MM.1S (cell line): Measurements from ENCODE around the gene SERPINE2.

Source experiments
- DNase-seq: peaks from one replicate; pipeline ENCODE4 v3.0.0-alpha.2; 2015
- H2AFZ ChIP-seq: fragments of 300-600 bp; sonication (generic); 2 replicates; pipeline ENCODE4 v1.6.0; 2016; ENCODE audit warnings: antibody characterized with exemption, low read length
- H3F3A ChIP-seq: fragments of 300-600 bp; sonication (generic); 2 replicates; pipeline ENCODE4 v1.6.1; 2016; ENCODE audit warnings: mild to moderate bottlenecking, antibody characterized with exemption, low read length, moderate library complexity, mixed read lengths; ENCODE audit not compliant: insufficient read depth
- H3K27ac ChIP-seq: fragments of 300-600 bp; sonication (generic); 2 replicates; pipeline ENCODE4 v1.5.1; 2016; ENCODE audit warnings: mild to moderate bottlenecking, low read length
- H3K27me3 ChIP-seq: fragments of 300-600 bp; sonication (generic); replicated peaks from 2 replicates; pipeline ENCODE4 v1.6.0; 2016; ENCODE audit warnings: low read length; ENCODE audit not compliant: insufficient read depth
- H3K36me3 ChIP-seq: fragments of 300-600 bp; sonication (generic); replicated peaks from 2 replicates; pipeline ENCODE4 v1.6.1; 2016; ENCODE audit warnings: mild to moderate bottlenecking, low read length, mixed read lengths; ENCODE audit not compliant: insufficient read depth
- H3K4me1 ChIP-seq: fragments of 300-600 bp; sonication (generic); 2 replicates; pipeline ENCODE4 v1.6.1; 2016; ENCODE audit warnings: low read length, mixed read lengths
- H3K4me2 ChIP-seq: fragments of 300-600 bp; sonication (generic); 2 replicates; pipeline ENCODE4 v1.6.0; 2016; ENCODE audit warnings: low read depth, low read length
- H3K4me3 ChIP-seq: fragments of 300-600 bp; sonication (generic); 2 replicates; pipeline ENCODE4 v1.5.1; 2016; ENCODE audit warnings: low read length, mixed read lengths
- H3K79me2 ChIP-seq: fragments of 300-600 bp; sonication (generic); 2 replicates; pipeline ENCODE4 v1.6.1; 2016; ENCODE audit warnings: mixed run types, low read length, mixed read lengths
- H3K9ac ChIP-seq: fragments of 300-600 bp; sonication (generic); 2 replicates; pipeline ENCODE4 v1.6.1; 2016; ENCODE audit warnings: low read length, mixed read lengths
- H3K9me2 ChIP-seq: fragments of 300-600 bp; sonication (generic); replicated peaks from 2 replicates; pipeline ENCODE4 v1.6.1; 2016; ENCODE audit warnings: mild to moderate bottlenecking, low read length, mixed read lengths; ENCODE audit not compliant: insufficient read depth
- H3K9me3 ChIP-seq: fragments of 300-600 bp; sonication (generic); replicated peaks from 2 replicates; pipeline ENCODE4 v1.6.1; 2016; ENCODE audit warnings: mild to moderate bottlenecking, low read length, mixed read lengths; ENCODE audit not compliant: insufficient read depth
- H4K20me1 ChIP-seq: fragments of 300-600 bp; sonication (generic); 2 replicates; pipeline ENCODE4 v1.6.1; 2016; ENCODE audit warnings: mild to moderate bottlenecking, low read length, moderate library complexity, mixed read lengths; ENCODE audit not compliant: insufficient read depth
- EZH2 ChIP-seq: fragments of 300-600 bp; sonication (generic); optimal IDR thresholded peaks from 2 replicates; pipeline ENCODE3; 2017; ENCODE audit warnings: low read depth, mild to moderate bottlenecking, antibody characterized with exemption, low read length, mixed read lengths
- EZH2phosphoT487 ChIP-seq: fragments of 300-600 bp; sonication (generic); IDR thresholded peaks from 2 replicates; pipeline ENCODE4 v1.6.1; 2018; ENCODE audit warnings: antibody characterized with exemption, low read length
- TF ChIP-seq, protein P1 (sequence below): fragments of 300-600 bp; sonication (generic); IDR thresholded peaks from 2 replicates; pipeline ENCODE4 v1.5.1; 2016; ENCODE audit warnings: antibody characterized with exemption, low read length, mixed read lengths

The SERPINE2 gene

DNA sequence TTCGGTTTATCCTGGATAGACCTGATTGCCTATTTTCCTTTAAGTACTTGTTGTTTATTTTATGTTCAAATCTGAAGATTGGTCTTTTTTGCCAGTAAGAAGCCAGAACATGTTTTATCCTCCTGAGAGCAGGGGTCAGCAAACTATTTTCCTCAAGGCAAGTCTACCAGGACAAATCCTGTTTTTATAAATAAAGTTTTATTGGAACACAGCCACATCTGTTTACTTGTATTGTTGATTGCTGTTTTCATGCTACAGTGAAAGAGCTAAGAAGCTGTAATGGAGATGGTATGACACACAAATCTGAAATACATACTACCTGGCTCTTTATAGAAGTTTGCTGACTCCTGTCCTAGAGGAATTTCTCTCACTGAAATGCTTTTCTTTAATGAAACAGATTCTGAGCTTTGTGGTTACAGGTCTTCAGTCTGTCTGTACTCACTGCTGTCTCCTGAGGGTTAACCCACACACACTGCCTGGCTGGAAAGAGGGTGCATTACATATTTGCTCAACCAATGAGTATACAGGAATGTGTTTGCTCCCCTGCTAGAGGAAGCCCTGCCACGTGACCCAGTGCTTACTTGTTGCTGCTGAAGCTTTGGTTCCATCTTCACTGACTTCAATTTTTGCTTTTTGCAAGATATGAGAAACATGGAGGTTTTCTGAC lies 59.2 kb downstream of the SERPINE2 start:
- no peak overlapping the region for H3K27ac ChIP-seq
- H4K20me1 ChIP-seq, result no peaks in the 10 kb centered on the region
- DNase-seq, result no peak
- TF ChIP-seq, protein P1, sequence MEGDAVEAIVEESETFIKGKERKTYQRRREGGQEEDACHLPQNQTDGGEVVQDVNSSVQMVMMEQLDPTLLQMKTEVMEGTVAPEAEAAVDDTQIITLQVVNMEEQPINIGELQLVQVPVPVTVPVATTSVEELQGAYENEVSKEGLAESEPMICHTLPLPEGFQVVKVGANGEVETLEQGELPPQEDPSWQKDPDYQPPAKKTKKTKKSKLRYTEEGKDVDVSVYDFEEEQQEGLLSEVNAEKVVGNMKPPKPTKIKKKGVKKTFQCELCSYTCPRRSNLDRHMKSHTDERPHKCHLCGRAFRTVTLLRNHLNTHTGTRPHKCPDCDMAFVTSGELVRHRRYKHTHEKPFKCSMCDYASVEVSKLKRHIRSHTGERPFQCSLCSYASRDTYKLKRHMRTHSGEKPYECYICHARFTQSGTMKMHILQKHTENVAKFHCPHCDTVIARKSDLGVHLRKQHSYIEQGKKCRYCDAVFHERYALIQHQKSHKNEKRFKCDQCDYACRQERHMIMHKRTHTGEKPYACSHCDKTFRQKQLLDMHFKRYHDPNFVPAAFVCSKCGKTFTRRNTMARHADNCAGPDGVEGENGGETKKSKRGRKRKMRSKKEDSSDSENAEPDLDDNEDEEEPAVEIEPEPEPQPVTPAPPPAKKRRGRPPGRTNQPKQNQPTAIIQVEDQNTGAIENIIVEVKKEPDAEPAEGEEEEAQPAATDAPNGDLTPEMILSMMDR, result no peak
- no peak for TF ChIP-seq EZH2
- TF ChIP-seq EZH2phosphoT487, result no peak
- no peaks in the 10 kb centered on the region for H3K27me3 ChIP-seq
- no peak overlapping the region for H3K9ac ChIP-seq
- no peaks in the 10 kb centered on the region for H3K9me2 ChIP-seq
- H3F3A ChIP-seq, result no peaks in the 10 kb centered on the region
- no peak overlapping the region for H3K4me3 ChIP-seq
- H3K36me3 ChIP-seq, result no peaks in the 10 kb centered on the region
- no peak overlapping the region for H3K4me2 ChIP-seq
- H3K79me2 ChIP-seq, result no peaks in the 10 kb centered on the region
- no peaks in the 10 kb centered on the region for H3K4me1 ChIP-seq
- no peaks in the 10 kb centered on the region for H3K9me3 ChIP-seq
- no peak overlapping the region for H2AFZ ChIP-seq

DNA sequence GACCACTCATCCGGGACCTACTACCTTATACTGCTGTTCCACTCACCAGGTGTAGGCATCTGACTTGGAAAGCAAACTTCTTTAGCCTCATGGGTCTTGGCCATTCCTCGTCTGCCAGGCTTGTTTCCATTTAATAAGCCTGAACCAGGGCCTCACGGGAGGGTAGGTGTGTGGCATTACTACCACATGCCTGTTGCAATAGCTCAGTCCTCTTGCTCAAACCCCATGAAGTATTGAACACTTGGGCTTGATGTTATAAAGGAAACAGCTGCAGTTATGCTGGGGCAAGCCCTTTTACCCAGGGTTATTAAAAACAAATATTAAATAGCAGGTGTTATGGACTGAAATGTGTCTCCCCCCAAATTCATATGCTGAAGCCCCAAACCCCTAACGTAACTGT lies 60.6 kb downstream of the SERPINE2 start:
- Histone ChIP-seq H3K9me2 (no peaks in the 10 kb centered on the region), H3K9ac (no peak overlapping the region), H3K36me3 (no peaks in the 10 kb centered on the region), H3K4me2 (no peak overlapping the region), H3F3A (no peaks in the 10 kb centered on the region), H3K27ac (no peak overlapping the region), H3K4me3 (no peak overlapping the region), H3K4me1 (no peaks in the 10 kb centered on the region), H3K27me3 (no peaks in the 10 kb centered on the region), H3K79me2 (no peaks in the 10 kb centered on the region), H4K20me1 (no peaks in the 10 kb centered on the region), H2AFZ (no peak overlapping the region), H3K9me3 (no peaks in the 10 kb centered on the region)
- TF ChIP-seq EZH2phosphoT487 (no peak), EZH2 (no peak)
- TF ChIP-seq, protein P1, result no peak
- no peak for DNase-seq

DNA sequence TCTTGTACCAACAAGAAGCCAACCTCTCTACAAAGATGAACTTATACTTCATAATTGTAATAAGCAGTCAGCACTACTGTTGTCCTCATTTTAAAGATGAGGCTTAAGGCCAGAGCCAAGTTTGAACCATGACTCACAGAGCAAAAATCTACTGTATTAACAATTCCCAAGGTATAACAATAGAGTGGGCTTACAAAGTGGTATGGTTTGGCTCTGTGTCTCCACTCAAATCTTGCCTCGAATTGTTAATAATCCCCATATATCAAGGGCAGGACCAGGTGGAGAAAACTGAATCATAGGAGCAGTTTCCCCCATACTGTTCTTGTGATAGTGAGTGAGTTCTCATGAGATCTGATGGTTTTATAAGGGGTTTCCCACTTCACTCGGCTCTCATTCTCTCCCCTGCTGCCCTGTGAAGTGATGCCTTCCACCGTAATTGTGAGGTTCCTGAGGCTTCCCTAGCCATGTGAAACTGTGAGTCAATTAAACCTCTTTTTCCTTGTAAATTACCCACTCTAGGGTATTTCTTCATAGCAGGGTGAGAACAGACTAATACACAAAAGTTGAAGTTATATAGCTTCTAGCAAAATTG lies 62.4 kb downstream of the SERPINE2 start:
- no peaks in the 10 kb centered on the region for H3F3A ChIP-seq

More for the DNA sequence above, 62.4 kb downstream of the SERPINE2 start:
- Histone ChIP-seq H3K9me3 (no peaks in the 10 kb centered on the region), H3K36me3 (no peaks in the 10 kb centered on the region), H3K27ac (no peak overlapping the region), H3K9me2 (no peaks in the 10 kb centered on the region), H3K4me1 (no peaks in the 10 kb centered on the region), H2AFZ (no peak overlapping the region), H3K4me2 (no peak overlapping the region), H3K4me3 (no peak overlapping the region), H3K27me3 (no peaks in the 10 kb centered on the region), H3K79me2 (no peaks in the 10 kb centered on the region), H3K9ac (no peak overlapping the region), H4K20me1 (no peaks in the 10 kb centered on the region)
- no peak for DNase-seq
- TF ChIP-seq EZH2 (no peak), EZH2phosphoT487 (no peak)
- TF ChIP-seq, protein P1, result no peak
